Tibial nerve (tissue), 4 donors: Measurements from ENCODE around the gene MBD3L2. TPM values are rescaled to one million over a fixed set of nuclear protein-coding genes. Genes with fewer than 3 reads are reported as not detected.

Source experiments
- DNase-seq, 2 donors: peaks; one replicate each; pipeline ENCODE4 v3.0.0-alpha.2; 2019; ENCODE audit warnings: low spot score in 2 of 2
- H3K27ac ChIP-seq, 4 donors: fragments of 200-600 bp; sonication (generic) in 3 of 4; one replicate each; pipeline ENCODE4 v1.5.1; 2017 to 2019; ENCODE audit warnings: mild to moderate bottlenecking in 1 of 4
- H3K27me3 ChIP-seq, 2 donors: fragments of 200-600 bp; sonication (generic) in 1 of 2; one replicate each; pipeline versions ENCODE4 v1.5.1 to v1.6.0; 2017 to 2019
- H3K36me3 ChIP-seq, 3 donors: fragments of 200-600 bp; sonication (generic); one replicate each; pipeline ENCODE4 v1.5.1; 2018 to 2019
- H3K4me1 ChIP-seq, 4 donors: fragments of 200-600 bp; sonication (generic) in 3 of 4; one replicate each; pipeline ENCODE4 v1.5.1; 2017 to 2019
- H3K4me3 ChIP-seq, 4 donors: fragments of 200-600 bp; sonication (generic) in 3 of 4; one replicate each; pipeline ENCODE4 v1.5.1; 2017 to 2019; ENCODE audit warnings: mild to moderate bottlenecking in 1 of 4, moderate library complexity in 1 of 4
- H3K9me3 ChIP-seq, 4 donors: fragments of 200-600 bp; sonication (generic) in 3 of 4; one replicate each; pipeline ENCODE4 v1.5.1; 2017 to 2019
- CTCF ChIP-seq, 5 experiments: fragments of 200-600 bp in 3 of 5; fragments of 450-650 bp in 2 of 5; sonication (generic) in 3 of 5; IDR thresholded peaks; one replicate each; pipeline ENCODE4 v1.5.1; 2016 to 2019; ENCODE audit warnings: antibody characterized with exemption in 5 of 5, mild to moderate bottlenecking in 3 of 5, moderate library complexity in 2 of 5
- EP300 ChIP-seq, 2 donors: sonication (generic); formaldehyde crosslinking; IDR thresholded peaks; one replicate each; pipeline ENCODE4 v1.6.1; 2017; ENCODE audit warnings: antibody characterized with exemption in 2 of 2, mild to moderate bottlenecking in 1 of 2
- POLR2A ChIP-seq, 2 donors: fragments of 450-650 bp; IDR thresholded peaks; one replicate each; pipeline ENCODE4 v1.6.1; 2017; ENCODE audit warnings: antibody characterized with exemption in 2 of 2, mild to moderate bottlenecking in 2 of 2, moderate library complexity in 2 of 2
- WGBS, 2 donors: methylation state at CpG; one replicate each; pipeline ENCODE4 v1.1.5; 2018; 5-methylcytosine and 5-hydroxymethylcytosine counted together
- total RNA-seq, 4 donors: library from RNA; depleted of rRNA; stranded (reverse); fragments of >200 nt; gene quantifications; one replicate each; pipeline ENCODE4 v1.1.0, GENCODE V29; 2016

The MBD3L2 gene
- total RNA-seq, 4 donors from 2014 or later = not detected

GRCh38 chr19:7083076-7083956, 34.2 kb downstream of the MBD3L2 start:
- no peak for DNase-seq
- Histone ChIP-seq H3K27ac (no peak overlapping the region), H3K4me3 (no peak overlapping the region), H3K4me1 (no peaks in the 10 kb centered on the region), H3K27me3 (no peaks in the 10 kb centered on the region), H3K9me3 (peaks cover 34 to 99% (median 75%) of the 10 kb centered on the region in 4 donors), H3K36me3 (peaks cover 41 to 99% (median 63%) of the 10 kb centered on the region in 3 donors)
- WGBS, 2 donors = 97% methylated on average over 15 of the region's 15 CpGs
- TF ChIP-seq EP300 (IDR thresholded peaks at IDR 0.05) (no peak), POLR2A (IDR thresholded peaks at IDR 0.05) (no peak), CTCF (IDR thresholded peaks at IDR 0.05) (no peak)

GRCh38 chr19:7088999-7089398, 39.9 kb downstream of the MBD3L2 start:
- Histone ChIP-seq H3K36me3 (peaks cover 4 to 95% (median 7%) of the 10 kb centered on the region in 3 donors), H3K27ac (no peak overlapping the region), H3K9me3 (peaks cover 12 to 99% (median 38%) of the 10 kb centered on the region in 4 donors), H3K4me1 (no peaks in the 10 kb centered on the region), H3K27me3 (no peaks in the 10 kb centered on the region), H3K4me3 (no peak overlapping the region)
- WGBS, 2 donors = 96% methylated on average over 6 of the region's 6 CpGs
- DNase-seq = no peak
- no peak for TF ChIP-seq CTCF (IDR thresholded peaks at IDR 0.05)

- WGBS, 2 donors = 97 to 98% methylated on average over 3 of the region's 3 CpGs
- H3K4me1 ChIP-seq = peaks cover 0 to 6% (median 0%) of the 10 kb centered on the region in 4 donors
- no peaks in the 10 kb centered on the region for H3K27me3 ChIP-seq
- H3K27ac ChIP-seq = peak overlapping the region in 1 of 4 donors; percentile 92
- no peak for DNase-seq
- TF ChIP-seq CTCF (IDR thresholded peaks at IDR 0.05) = no peak
- no peak for TF ChIP-seq POLR2A (IDR thresholded peaks at IDR 0.05)
- no peak for TF ChIP-seq EP300 (IDR thresholded peaks at IDR 0.05)
- H3K36me3 ChIP-seq = peaks cover 0 to 33% (median 0%) of the 10 kb centered on the region in 3 donors
- H3K9me3 ChIP-seq = peaks cover 0 to 49% (median 6%) of the 10 kb centered on the region in 4 donors
- H3K4me3 ChIP-seq = peak overlapping the region in 2 of 4 donors; percentile 67 to 72
These were observed 49.0 kb downstream of the MBD3L2 start for GRCh38 chr19:7098096-7098495.

GRCh38 chr19:7098701-7099596, 49.8 kb downstream of the MBD3L2 start:
- DNase-seq = peak; percentile 84 to 91
- H3K4me1 ChIP-seq = peaks cover 0 to 6% (median 0%) of the 10 kb centered on the region in 4 donors
- H3K27me3 ChIP-seq = no peaks in the 10 kb centered on the region
- TF ChIP-seq POLR2A (IDR thresholded peaks at IDR 0.05) = peak in 1 of 2 donors; percentile 27
- TF ChIP-seq EP300 (IDR thresholded peaks at IDR 0.05) = peak; percentile 62 to 63
- TF ChIP-seq CTCF (IDR thresholded peaks at IDR 0.05) = peak in 2 of 5 experiments; percentile 11 to 39
- H3K9me3 ChIP-seq = peaks cover 0 to 40% (median 5%) of the 10 kb centered on the region in 4 donors
- H3K27ac ChIP-seq = peak overlapping the region; percentile 80 to 99 (median 94)
- peak overlapping the region; percentile 42 to 72 (median 61) for H3K4me3 ChIP-seq
- WGBS, 2 donors = 0 to 1% methylated on average over 78 of the region's 78 CpGs
- peaks cover 0 to 25% (median 0%) of the 10 kb centered on the region in 3 donors for H3K36me3 ChIP-seq
